Muscle layer of duodenum (tissue), 2 donors: ENCODE results near the gene PKD1L1.
"Not testable (repeated sequence)": the region's sequence is repeated elsewhere in the genome, so short reads cannot be mapped to it uniquely, and the experiment has no call there.

ENCODE experiments used
- H3K27ac ChIP-seq: one replicate; pipeline ENCODE4 v1.7.0; 2013; ENCODE audit warnings: mild to moderate bottlenecking, low read length
- H3K27me3 ChIP-seq: one replicate; pipeline ENCODE4 v1.7.0; 2013; ENCODE audit warnings: low read depth, mild to moderate bottlenecking, control low read depth, low read length
- H3K36me3 ChIP-seq, 2 donors: one replicate each; pipeline ENCODE4 v1.7.0; 2013; ENCODE audit warnings: low read length in 2 of 2, control low read depth in 1 of 2, mild to moderate bottlenecking in 1 of 2; ENCODE audit not compliant: insufficient read depth in 2 of 2, control insufficient read depth in 1 of 2
- H3K4me1 ChIP-seq, 2 donors: one replicate each; pipeline ENCODE4 v1.7.0; 2013; ENCODE audit warnings: low read length in 2 of 2, mild to moderate bottlenecking in 2 of 2, control low read depth in 1 of 2, moderate library complexity in 1 of 2; ENCODE audit not compliant: insufficient read depth in 2 of 2, control insufficient read depth in 1 of 2
- H3K4me3 ChIP-seq, 2 donors: one replicate each; pipeline ENCODE4 v1.7.0; 2013; ENCODE audit warnings: low read length in 2 of 2, low read depth in 1 of 2, mild to moderate bottlenecking in 1 of 2
- H3K9me3 ChIP-seq, 2 donors: one replicate each; pipeline ENCODE4 v1.7.0; 2013; ENCODE audit warnings: low read length in 2 of 2, control low read depth in 1 of 2, mild to moderate bottlenecking in 1 of 2; ENCODE audit not compliant: control insufficient read depth in 1 of 2
- donor health status: healthy.

Gene PKD1L1

GRCh38 chr7:47755248-47755647, 193.0 kb downstream of the PKD1L1 start:
- H3K9me3 ChIP-seq = no peaks in the 10 kb centered on the region

DNA sequence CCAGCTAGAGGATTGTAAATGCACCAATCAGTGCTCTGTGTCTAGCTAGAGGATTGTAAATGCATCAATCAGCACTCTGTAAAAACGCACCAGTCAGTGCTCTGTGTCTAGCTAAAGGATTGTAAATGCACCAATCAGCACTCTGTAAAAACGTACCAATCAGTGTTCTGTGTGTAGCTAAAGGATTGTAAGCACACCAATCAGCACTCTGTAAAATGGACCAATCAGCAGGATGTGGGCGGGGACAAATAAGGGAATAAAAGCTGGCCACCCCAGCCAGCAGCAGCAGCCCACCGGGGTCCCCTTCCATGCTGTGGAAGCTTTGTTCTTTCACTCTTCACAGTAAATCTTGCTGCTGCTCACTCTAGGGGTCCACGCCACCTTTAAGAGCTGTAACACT, 196.5 kb downstream of the PKD1L1 start:
- not testable (repeated sequence) for H3K4me1 ChIP-seq, H3K27me3 ChIP-seq, H3K9me3 ChIP-seq, H3K27ac ChIP-seq, H3K36me3 ChIP-seq, H3K4me3 ChIP-seq

More at GRCh38 chr7:47755248-47755647, 193.0 kb downstream of the PKD1L1 start:
- no peaks in the 10 kb centered on the region for H3K36me3 ChIP-seq
- no peaks in the 10 kb centered on the region for H3K27me3 ChIP-seq
- H3K4me3 ChIP-seq = no peak overlapping the region
- H3K27ac ChIP-seq = no peak overlapping the region
- H3K4me1 ChIP-seq = no peaks in the 10 kb centered on the region

- H3K4me1 ChIP-seq = no peaks in the 10 kb centered on the region
- no peaks in the 10 kb centered on the region for H3K9me3 ChIP-seq
- H3K27me3 ChIP-seq = no peaks in the 10 kb centered on the region
- H3K27ac ChIP-seq = no peak overlapping the region
- no peak overlapping the region for H3K4me3 ChIP-seq
- no peaks in the 10 kb centered on the region for H3K36me3 ChIP-seq
Observed at GRCh38 chr7:47751043-47751442, 197.2 kb downstream of the PKD1L1 start.

GRCh38 chr7:47748041-47748440, 200.2 kb downstream of the PKD1L1 start:
- Histone ChIP-seq H3K4me3 (no peak overlapping the region), H3K27ac (no peak overlapping the region), H3K36me3 (no peaks in the 10 kb centered on the region), H3K9me3 (no peaks in the 10 kb centered on the region), H3K27me3 (no peaks in the 10 kb centered on the region), H3K4me1 (no peaks in the 10 kb centered on the region)

DNA sequence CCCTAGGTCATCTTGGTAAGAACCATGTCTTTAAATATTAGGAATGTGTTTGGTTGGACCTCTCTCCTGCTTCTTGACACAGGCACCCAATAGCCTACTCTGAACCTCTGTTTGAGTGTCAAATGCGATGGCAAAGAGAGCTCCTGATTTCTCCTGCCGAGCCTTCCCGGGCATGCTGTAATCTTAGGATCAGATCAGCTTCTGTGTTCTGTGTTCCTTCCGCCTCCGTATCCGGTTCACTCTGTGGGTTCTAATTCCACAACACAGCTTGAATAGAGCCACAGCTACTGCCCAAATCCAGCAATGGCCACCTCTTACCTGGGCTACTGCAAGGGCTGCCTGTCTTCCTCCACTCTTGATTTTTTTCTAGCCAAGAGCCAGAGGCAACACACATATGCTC, 201.1 kb downstream of the PKD1L1 start:
- H3K9me3 ChIP-seq = no peaks in the 10 kb centered on the region
- no peaks in the 10 kb centered on the region for H3K36me3 ChIP-seq
- H3K27ac ChIP-seq = no peak overlapping the region
- no peaks in the 10 kb centered on the region for H3K27me3 ChIP-seq
- no peaks in the 10 kb centered on the region for H3K4me1 ChIP-seq
- H3K4me3 ChIP-seq = no peak overlapping the region

GRCh38 chr7:47746468-47746867, 201.8 kb downstream of the PKD1L1 start:
- no peaks in the 10 kb centered on the region for H3K36me3 ChIP-seq
- H3K9me3 ChIP-seq = no peaks in the 10 kb centered on the region
- H3K4me1 ChIP-seq = no peaks in the 10 kb centered on the region

DNA sequence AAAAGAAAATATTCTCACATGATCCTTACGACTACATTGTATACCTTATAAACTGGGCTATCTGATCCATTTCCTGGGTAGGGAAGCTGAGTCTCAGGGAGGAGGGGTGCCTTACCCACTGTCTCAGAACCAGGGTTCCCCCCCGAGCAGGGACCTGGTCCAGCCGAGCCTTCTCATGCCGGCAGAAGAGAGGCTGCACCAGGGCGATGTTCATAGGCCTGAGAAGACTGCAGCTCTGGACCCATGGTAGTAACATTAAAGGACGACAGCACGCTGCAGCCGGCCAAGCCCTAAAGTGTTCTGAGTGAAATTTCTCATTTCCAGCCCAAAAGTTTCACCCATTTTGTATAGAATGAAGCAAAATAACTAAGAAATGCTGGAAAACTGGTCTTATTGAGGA, 203.4 kb downstream of the PKD1L1 start:
- Histone ChIP-seq H3K27me3 (no peaks in the 10 kb centered on the region), H3K9me3 (no peaks in the 10 kb centered on the region), H3K36me3 (no peaks in the 10 kb centered on the region), H3K4me3 (no peak overlapping the region), H3K4me1 (no peaks in the 10 kb centered on the region), H3K27ac (no peak overlapping the region)

More at GRCh38 chr7:47746468-47746867, 201.8 kb downstream of the PKD1L1 start:
- Histone ChIP-seq H3K4me3 (no peak overlapping the region), H3K27ac (no peak overlapping the region), H3K27me3 (no peaks in the 10 kb centered on the region)

GRCh38 chr7:47743965-47744591, 204.2 kb downstream of the PKD1L1 start:
- no peak overlapping the region for H3K27ac ChIP-seq
- no peaks in the 10 kb centered on the region for H3K36me3 ChIP-seq
- H3K4me3 ChIP-seq = no peak overlapping the region
- H3K9me3 ChIP-seq = no peaks in the 10 kb centered on the region
- H3K27me3 ChIP-seq = no peaks in the 10 kb centered on the region
- no peaks in the 10 kb centered on the region for H3K4me1 ChIP-seq

DNA sequence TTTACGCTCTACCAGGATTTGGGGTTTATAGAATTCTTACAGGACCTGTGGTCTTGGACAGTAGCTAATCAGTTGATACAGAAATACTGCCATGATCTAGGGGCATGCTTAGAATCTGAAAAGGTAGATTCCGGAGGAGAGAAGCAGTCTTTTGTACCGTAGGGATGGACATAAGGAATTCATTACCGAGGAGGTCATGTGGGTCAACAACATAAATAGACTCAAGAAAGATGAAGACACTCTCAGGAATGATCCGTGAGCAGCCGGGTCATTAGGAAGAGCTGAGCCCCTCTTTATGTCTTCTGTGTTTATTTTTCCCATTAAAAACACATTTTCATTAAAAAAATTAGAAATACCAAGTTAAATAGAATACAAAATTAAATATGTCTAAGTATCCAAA, 206.3 kb downstream of the PKD1L1 start:
- H3K4me1 ChIP-seq = no peaks in the 10 kb centered on the region
- H3K27me3 ChIP-seq = no peaks in the 10 kb centered on the region
- H3K36me3 ChIP-seq = no peaks in the 10 kb centered on the region
- no peaks in the 10 kb centered on the region for H3K9me3 ChIP-seq
- H3K27ac ChIP-seq = no peak overlapping the region
- H3K4me3 ChIP-seq = no peak overlapping the region

DNA sequence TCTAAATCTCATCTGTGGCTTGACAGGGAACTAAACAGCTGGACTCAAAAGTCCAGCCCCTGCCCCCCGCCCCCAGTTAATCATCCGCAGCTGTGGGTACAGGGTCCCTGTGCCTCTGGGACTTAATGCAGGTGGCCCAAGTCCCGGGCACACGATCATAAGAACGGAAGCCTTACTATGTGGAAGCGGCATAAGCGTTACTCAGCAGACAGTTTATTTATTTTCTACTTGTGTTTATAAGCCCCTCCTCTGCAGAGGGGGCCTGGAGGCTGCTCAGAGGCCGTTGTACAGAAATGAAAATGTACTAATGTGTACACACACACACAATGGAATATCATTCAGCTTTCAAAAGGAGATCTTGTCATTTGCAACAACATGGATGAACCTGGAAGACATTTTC, 208.4 kb downstream of the PKD1L1 start:
- no peaks in the 10 kb centered on the region for H3K27me3 ChIP-seq
- H3K27ac ChIP-seq = no peak overlapping the region
- H3K9me3 ChIP-seq = no peaks in the 10 kb centered on the region
- H3K4me3 ChIP-seq = no peak overlapping the region
- H3K4me1 ChIP-seq = no peaks in the 10 kb centered on the region
- H3K36me3 ChIP-seq = no peaks in the 10 kb centered on the region

GRCh38 chr7:47739301-47739875, 208.9 kb downstream of the PKD1L1 start:
- Histone ChIP-seq H3K4me3 (no peak overlapping the region), H3K36me3 (no peaks in the 10 kb centered on the region), H3K4me1 (no peaks in the 10 kb centered on the region), H3K27ac (no peak overlapping the region), H3K27me3 (no peaks in the 10 kb centered on the region), H3K9me3 (no peaks in the 10 kb centered on the region)

DNA sequence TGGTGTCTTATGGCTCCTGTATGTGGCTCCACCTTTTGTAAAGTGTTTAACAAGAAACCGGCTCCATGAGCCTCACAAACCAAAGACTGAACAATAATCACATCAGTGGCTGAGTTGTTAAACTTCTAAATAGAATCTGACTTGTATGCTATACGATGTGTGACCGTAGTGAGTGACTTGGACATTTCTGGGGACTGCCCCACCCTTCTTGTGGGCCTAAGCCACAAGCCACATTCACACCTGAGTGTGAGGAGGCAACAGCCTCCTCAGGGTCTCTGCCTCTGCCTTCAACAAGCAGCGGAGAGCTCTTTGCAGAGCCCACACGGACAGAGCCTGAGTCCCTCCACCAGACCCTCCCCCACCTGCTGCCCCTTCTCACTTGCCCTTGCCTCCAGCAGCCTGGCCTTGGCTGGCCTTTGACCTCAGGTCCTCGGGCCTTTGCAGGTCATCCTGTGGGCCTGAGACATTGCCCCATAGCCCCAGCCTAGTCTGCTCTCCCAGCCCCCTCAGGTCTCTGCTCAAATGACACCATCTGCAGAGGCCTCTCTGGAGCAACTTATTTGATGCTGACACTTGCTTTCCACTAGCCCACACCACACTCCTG, 209.6 kb downstream of the PKD1L1 start:
- H3K9me3 ChIP-seq = no peaks in the 10 kb centered on the region
- H3K27ac ChIP-seq = no peak overlapping the region
- H3K4me3 ChIP-seq = no peak overlapping the region
- no peaks in the 10 kb centered on the region for H3K36me3 ChIP-seq
- H3K27me3 ChIP-seq = no peaks in the 10 kb centered on the region
- no peaks in the 10 kb centered on the region for H3K4me1 ChIP-seq
